ENCODE measurements around the gene GXYLT1. TPM values are rescaled to one million over a fixed set of nuclear protein-coding genes. Genes with fewer than 3 reads are reported as not detected.
A peak's percentile ranks its signal among the peaks of the same experiment; 100 is the strongest.

GXYLT1 gene
- total and polyA plus RNA-seq, 2 experiments from 2014 or later = 9.0 to 28.8 TPM

DNA sequence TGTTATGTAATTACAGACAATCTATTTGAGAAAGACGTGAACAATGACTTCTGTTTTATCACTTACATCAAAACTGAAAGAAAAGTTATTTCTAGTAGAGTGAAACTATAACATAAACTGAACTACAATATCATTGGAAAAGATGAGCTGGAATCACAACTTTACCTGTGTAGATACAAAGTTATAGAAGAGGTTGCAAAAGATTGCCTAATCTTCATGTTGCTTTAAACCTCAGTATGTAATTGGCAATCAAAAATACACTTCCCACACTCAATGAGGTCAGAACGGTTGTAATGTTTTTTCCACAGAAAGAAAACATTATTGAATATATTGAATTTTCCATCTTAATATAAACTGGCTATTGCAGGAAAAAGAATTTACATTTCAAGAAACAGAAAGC, 37.7 kb upstream of the GXYLT1 start:
- Histone ChIP-seq H4K20me1 (ENCODE audit: insufficient read depth, poor library complexity, severe bottlenecking) (no peaks in the 10 kb centered on the region), H3K4me1 (ENCODE audit: insufficient read depth) (no peaks in the 10 kb centered on the region), H3K79me2 (peaks cover 3% of the 10 kb centered on the region), H3K4me2 (no peak overlapping the region), H3K4me3 (no peak overlapping the region), H3K9me3 (ENCODE audit: low read depth) (no peaks in the 10 kb centered on the region), H3K27me3 (no peaks in the 10 kb centered on the region), H3K36me3 (replicated peaks; ENCODE audit: insufficient read depth, low read depth) (no peaks in the 10 kb centered on the region), H2AFZ (no peak overlapping the region), H3K27ac (no peak overlapping the region), H3K9me2 (replicated peaks; ENCODE audit: insufficient read depth) (no peaks in the 10 kb centered on the region)
- TF ChIP-seq EZH2 (IDR thresholded peaks at IDR 0.05; ENCODE audit: borderline replicate concordance) (no peak), EZH2phosphoT487 (IDR thresholded peaks at IDR 0.05; ENCODE audit: low read depth, severe bottlenecking, unreplicated experiment) (no peak)
- TF ChIP-seq, protein P1, sequence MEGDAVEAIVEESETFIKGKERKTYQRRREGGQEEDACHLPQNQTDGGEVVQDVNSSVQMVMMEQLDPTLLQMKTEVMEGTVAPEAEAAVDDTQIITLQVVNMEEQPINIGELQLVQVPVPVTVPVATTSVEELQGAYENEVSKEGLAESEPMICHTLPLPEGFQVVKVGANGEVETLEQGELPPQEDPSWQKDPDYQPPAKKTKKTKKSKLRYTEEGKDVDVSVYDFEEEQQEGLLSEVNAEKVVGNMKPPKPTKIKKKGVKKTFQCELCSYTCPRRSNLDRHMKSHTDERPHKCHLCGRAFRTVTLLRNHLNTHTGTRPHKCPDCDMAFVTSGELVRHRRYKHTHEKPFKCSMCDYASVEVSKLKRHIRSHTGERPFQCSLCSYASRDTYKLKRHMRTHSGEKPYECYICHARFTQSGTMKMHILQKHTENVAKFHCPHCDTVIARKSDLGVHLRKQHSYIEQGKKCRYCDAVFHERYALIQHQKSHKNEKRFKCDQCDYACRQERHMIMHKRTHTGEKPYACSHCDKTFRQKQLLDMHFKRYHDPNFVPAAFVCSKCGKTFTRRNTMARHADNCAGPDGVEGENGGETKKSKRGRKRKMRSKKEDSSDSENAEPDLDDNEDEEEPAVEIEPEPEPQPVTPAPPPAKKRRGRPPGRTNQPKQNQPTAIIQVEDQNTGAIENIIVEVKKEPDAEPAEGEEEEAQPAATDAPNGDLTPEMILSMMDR (IDR thresholded peaks at IDR 0.05; ENCODE audit: poor library complexity) = no peak
- whole genome bisulfite sequencing (ENCODE audit: low lambda C conversion rate, missing lambda C conversion rate) = 97% methylated on average over 2 of the region's 2 CpGs
- no peak for DNase-seq (ENCODE audit: low spot score)

DNA sequence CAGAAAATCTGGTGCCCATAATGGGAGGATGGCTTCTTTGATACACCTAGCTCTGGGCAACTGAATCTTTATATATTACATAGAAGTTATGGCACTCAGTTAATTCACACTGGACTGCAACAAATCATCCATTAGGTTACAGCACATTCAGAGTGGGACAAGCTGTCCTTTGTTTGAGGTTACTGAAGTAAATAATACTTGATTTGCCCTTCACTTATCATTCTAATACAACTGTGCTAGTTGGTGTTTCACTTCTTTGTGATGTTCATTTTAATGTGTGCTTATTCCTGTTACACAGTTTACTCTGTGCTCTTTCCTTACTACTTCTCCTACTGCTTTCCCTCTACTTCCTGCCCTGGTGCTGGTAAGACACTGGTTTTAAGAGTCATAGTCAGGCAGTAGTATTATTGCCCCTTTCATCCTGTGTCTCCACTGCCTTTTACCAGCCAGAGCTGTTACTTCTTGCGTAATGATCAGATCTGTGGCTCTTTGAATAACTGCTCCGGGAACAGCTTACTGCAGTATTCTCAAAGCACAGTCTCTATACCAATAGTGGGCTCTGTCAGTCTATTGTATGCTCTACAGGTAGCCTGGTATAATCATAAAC, 36.4 kb upstream of the GXYLT1 start:
- Histone ChIP-seq H3K9me3 (ENCODE audit: low read depth) (no peaks in the 10 kb centered on the region), H3K9me2 (replicated peaks; ENCODE audit: insufficient read depth) (no peaks in the 10 kb centered on the region), H2AFZ (no peak overlapping the region), H3K4me1 (ENCODE audit: insufficient read depth) (no peaks in the 10 kb centered on the region), H3K4me2 (no peak overlapping the region), H3K4me3 (no peak overlapping the region), H3K27me3 (no peaks in the 10 kb centered on the region), H4K20me1 (ENCODE audit: insufficient read depth, poor library complexity, severe bottlenecking) (no peaks in the 10 kb centered on the region), H3K79me2 (peaks cover 3% of the 10 kb centered on the region), H3K36me3 (replicated peaks; ENCODE audit: insufficient read depth, low read depth) (no peaks in the 10 kb centered on the region), H3K27ac (no peak overlapping the region)
- WGBS (ENCODE audit: low lambda C conversion rate, missing lambda C conversion rate) = 73% methylated on average over 2 of the region's 2 CpGs
- TF ChIP-seq, protein P1 (IDR thresholded peaks at IDR 0.05; ENCODE audit: poor library complexity) = no peak
- TF ChIP-seq EZH2 (IDR thresholded peaks at IDR 0.05; ENCODE audit: borderline replicate concordance) (no peak), EZH2phosphoT487 (IDR thresholded peaks at IDR 0.05; ENCODE audit: low read depth, severe bottlenecking, unreplicated experiment) (no peak)
- peak; percentile 8 for DNase-seq (ENCODE audit: low spot score)

DNA sequence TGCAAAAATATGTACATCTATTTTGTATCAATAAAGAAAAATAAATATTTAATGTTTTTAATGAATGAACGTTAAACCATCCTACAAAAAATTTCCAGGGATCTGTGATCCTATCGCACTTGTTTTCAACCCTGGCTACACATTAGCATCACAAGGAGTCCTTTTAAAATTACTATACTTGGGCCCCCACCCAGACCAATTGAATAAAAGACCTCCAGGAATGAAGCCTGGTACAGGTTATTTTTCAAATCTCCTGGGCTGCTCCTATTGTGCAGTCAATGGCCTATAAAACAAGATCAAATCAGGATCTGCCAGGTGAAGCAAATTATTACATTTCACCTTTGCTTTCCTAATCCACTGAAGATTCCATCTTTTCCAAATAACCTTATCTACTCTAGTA, 33.4 kb upstream of the GXYLT1 start:
- no peak for DNase-seq (ENCODE audit: low spot score)
- H3K27me3 ChIP-seq = no peaks in the 10 kb centered on the region
- no peaks in the 10 kb centered on the region for H4K20me1 ChIP-seq (ENCODE audit: insufficient read depth, poor library complexity, severe bottlenecking)
- H3K27ac ChIP-seq = no peak overlapping the region
- no peak overlapping the region for H3K4me2 ChIP-seq
- 78% methylated on average over 2 of the region's 2 CpGs for WGBS (ENCODE audit: low lambda C conversion rate, missing lambda C conversion rate)
- no peaks in the 10 kb centered on the region for H3K36me3 ChIP-seq (replicated peaks; ENCODE audit: insufficient read depth, low read depth)
- H2AFZ ChIP-seq = no peak overlapping the region
- no peak overlapping the region for H3K4me3 ChIP-seq
- no peaks in the 10 kb centered on the region for H3K4me1 ChIP-seq (ENCODE audit: insufficient read depth)
- no peaks in the 10 kb centered on the region for H3K9me3 ChIP-seq (ENCODE audit: low read depth)
- no peaks in the 10 kb centered on the region for H3K9me2 ChIP-seq (replicated peaks; ENCODE audit: insufficient read depth)
- H3K79me2 ChIP-seq = peaks cover 7% of the 10 kb centered on the region
- TF ChIP-seq EZH2 (IDR thresholded peaks at IDR 0.05; ENCODE audit: borderline replicate concordance) = no peak
- no peak for TF ChIP-seq EZH2phosphoT487 (IDR thresholded peaks at IDR 0.05; ENCODE audit: low read depth, severe bottlenecking, unreplicated experiment)

DNA sequence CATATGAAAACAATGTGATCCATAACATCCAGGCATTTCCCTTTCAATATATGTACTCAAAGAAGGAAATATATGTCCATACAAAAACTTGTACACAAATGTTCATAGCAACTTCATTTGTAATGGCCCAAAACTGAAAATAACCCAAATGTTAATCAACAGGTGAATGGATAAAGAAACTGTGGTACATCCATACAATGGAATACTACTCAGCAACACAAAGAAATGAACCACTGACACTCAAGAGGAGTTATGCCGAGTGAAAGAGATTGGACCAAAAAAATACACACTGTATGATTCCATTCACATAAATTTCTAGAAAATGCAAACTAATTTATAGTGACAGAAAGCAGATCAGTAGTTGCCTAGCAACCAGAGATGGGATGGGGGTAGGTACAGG, 30.3 kb upstream of the GXYLT1 start:
- Histone ChIP-seq H3K79me2 (peaks cover 9% of the 10 kb centered on the region), H3K9me3 (ENCODE audit: low read depth) (no peaks in the 10 kb centered on the region), H4K20me1 (ENCODE audit: insufficient read depth, poor library complexity, severe bottlenecking) (no peaks in the 10 kb centered on the region), H3K9me2 (replicated peaks; ENCODE audit: insufficient read depth) (no peaks in the 10 kb centered on the region), H2AFZ (no peak overlapping the region), H3K36me3 (replicated peaks; ENCODE audit: insufficient read depth, low read depth) (no peaks in the 10 kb centered on the region), H3K4me3 (no peak overlapping the region), H3K4me1 (ENCODE audit: insufficient read depth) (no peaks in the 10 kb centered on the region), H3K27ac (no peak overlapping the region), H3K27me3 (no peaks in the 10 kb centered on the region), H3K4me2 (no peak overlapping the region)
- TF ChIP-seq EZH2phosphoT487 (IDR thresholded peaks at IDR 0.05; ENCODE audit: low read depth, severe bottlenecking, unreplicated experiment) (no peak), EZH2 (IDR thresholded peaks at IDR 0.05; ENCODE audit: borderline replicate concordance) (no peak)
- TF ChIP-seq, protein P1 (IDR thresholded peaks at IDR 0.05; ENCODE audit: poor library complexity) = no peak
- DNase-seq (ENCODE audit: low spot score) = no peak
- 100% methylated on average over 1 of the region's 1 CpG for WGBS (ENCODE audit: low lambda C conversion rate, missing lambda C conversion rate)
